Skeletal muscle satellite cell (primary cell): Measurements from ENCODE around the gene MZT2A.
"Not testable (repeated sequence)": the region's sequence is repeated elsewhere in the genome, so short reads cannot be mapped to it uniquely, and the experiment has no call there.

Experiments
- H3K27me3 ChIP-seq: 2 replicates; pipeline ENCODE4 v1.7.0; 2013; ENCODE audit warnings: low read length; ENCODE audit not compliant: control insufficient read depth, insufficient read depth
- H3K36me3 ChIP-seq: 2 replicates; pipeline ENCODE4 v1.7.0; 2013; ENCODE audit warnings: mild to moderate bottlenecking, control low read depth, low read length; ENCODE audit not compliant: insufficient read depth
- H3K4me1 ChIP-seq: 2 replicates; pipeline ENCODE4 v1.7.0; 2013; ENCODE audit warnings: low read length; ENCODE audit not compliant: control insufficient read depth, insufficient read depth
- H3K4me2 ChIP-seq: 2 replicates; pipeline ENCODE4 v1.7.0; 2013; ENCODE audit warnings: mild to moderate bottlenecking, low read length
- H3K4me3 ChIP-seq: 2 replicates; pipeline ENCODE4 v1.7.0; 2013; ENCODE audit warnings: low read length
- H3K9ac ChIP-seq: 2 replicates; pipeline ENCODE4 v1.7.0; 2013; ENCODE audit warnings: mild to moderate bottlenecking, low read depth, low read length, moderate library complexity
- H3K9me3 ChIP-seq: replicated peaks from 2 replicates; pipeline ENCODE4 v1.7.0; 2013; ENCODE audit warnings: mild to moderate bottlenecking, control low read depth, low read length

MZT2A gene

DNA sequence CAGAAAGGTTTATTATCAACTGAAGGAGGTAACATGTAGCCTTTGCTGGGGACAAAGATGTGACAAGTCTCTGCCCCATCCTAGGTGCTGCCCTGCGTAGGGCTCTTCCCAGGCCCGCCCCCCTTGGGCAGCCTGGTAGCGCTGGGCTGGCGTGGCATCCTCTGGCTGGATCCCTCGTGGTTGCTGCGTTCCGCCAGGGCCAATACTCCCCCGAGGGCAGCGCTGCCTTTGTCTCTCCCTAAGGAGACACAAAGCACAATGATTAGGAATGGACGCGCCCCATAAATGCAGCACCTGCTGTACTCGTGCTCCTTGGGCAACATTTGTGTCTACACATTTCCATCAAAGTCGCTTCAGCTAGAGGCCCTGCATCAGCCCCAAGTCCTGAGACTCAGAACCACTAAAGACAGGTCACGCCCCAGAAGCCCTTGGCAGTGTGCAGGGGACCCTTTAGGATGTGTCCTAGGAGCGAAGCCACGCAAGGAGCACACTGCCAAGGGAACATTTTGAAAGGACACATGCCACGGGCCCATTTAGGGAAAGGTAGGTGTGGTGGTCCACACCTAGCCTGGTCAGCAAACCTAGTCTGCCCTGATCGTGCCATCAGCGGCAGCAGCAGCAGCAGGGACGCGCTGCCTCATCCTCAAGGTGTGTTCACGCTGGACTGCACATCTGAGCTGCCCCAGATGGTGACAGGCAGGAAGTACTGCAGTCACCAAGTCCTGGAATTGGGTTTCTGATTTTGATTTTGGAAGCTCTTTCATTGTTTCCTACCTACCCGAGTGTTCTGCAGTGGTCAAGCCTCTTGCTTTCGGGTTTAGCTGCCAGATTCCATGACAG lies 8.0 kb downstream of the MZT2A start:
- H3K27me3 ChIP-seq, H3K4me2 ChIP-seq, H3K36me3 ChIP-seq, H3K4me1 ChIP-seq, H3K9ac ChIP-seq, H3K9me3 ChIP-seq, H3K4me3 ChIP-seq: not testable (repeated sequence)

DNA sequence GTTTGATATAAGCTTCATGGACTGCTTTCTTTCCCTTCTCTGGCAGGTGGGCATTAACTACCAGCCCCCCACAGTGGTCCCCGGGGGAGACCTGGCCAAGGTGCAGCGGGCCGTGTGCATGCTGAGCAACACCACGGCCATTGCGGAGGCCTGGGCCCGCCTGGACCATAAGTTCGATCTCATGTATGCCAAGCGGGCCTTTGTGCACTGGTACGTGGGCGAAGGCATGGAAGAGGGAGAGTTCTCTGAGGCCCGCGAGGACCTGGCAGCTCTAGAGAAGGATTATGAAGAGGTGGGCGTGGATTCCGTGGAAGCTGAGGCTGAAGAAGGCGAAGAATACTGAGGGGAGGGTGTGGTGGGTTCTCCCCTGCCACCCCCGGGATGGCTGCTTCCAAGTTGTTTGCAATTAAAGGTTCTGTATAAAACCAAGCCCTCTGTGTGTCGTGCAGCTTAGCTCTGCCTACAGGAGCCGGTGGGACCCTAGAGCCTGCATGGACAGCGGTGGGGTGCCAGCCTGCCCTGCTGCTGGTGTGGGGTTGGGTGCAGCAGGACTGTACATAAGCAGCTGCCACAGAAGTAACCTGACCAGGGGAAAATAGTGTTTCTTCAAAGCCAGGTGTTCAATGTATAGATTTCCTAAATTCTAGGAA lies 9.6 kb downstream of the MZT2A start:
- not testable (repeated sequence) for H3K9me3 ChIP-seq, H3K27me3 ChIP-seq, H3K9ac ChIP-seq, H3K4me2 ChIP-seq, H3K36me3 ChIP-seq, H3K4me1 ChIP-seq, H3K4me3 ChIP-seq

DNA sequence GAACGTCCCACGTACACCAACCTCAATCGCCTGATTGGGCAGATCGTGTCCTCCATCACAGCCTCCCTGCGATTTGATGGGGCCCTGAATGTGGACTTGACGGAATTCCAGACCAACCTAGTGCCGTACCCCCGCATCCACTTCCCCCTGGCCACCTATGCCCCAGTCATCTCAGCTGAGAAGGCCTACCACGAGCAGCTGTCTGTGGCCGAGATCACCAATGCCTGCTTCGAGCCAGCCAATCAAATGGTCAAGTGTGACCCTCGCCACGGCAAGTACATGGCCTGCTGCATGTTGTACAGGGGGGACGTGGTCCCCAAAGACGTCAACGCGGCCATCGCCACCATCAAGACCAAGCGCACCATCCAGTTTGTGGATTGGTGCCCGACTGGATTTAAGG lies 11.8 kb downstream of the MZT2A start:
- not testable (repeated sequence) for H3K36me3 ChIP-seq, H3K4me2 ChIP-seq

DNA sequence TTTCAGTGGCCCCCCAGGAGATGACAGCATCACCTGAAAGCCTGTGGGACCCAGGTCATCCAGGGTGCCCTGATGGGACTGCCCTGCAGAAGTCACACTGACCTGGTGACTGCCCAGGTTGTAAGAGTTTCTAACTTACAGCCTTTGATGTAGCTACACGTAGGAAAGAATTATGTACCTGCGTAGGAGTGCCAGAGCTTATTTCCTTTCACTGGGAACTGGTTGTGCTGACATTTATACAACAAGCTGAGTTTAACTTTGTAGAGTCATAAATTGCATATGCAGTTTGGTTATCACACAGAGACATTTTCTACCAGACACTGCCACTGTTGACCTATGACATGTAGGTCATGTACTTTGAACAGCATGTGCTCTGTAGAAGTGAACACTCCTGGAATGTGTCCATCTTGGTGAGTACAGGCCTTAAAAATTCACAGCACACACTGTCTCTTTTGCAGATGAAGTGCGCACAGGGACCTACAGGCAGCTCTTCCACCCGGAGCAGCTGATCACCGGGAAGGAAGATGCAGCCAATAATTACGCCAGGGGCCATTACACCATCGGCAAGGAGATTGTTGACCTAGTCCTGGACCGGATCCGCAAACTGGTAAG lies 13.2 kb downstream of the MZT2A start:
- not testable (repeated sequence) for H3K9ac ChIP-seq, H3K4me3 ChIP-seq, H3K4me2 ChIP-seq, H3K4me1 ChIP-seq, H3K9me3 ChIP-seq, H3K27me3 ChIP-seq, H3K36me3 ChIP-seq

More for the DNA sequence above, 11.8 kb downstream of the MZT2A start:
- H3K9ac ChIP-seq, H3K4me3 ChIP-seq, H3K27me3 ChIP-seq, H3K9me3 ChIP-seq, H3K4me1 ChIP-seq: not testable (repeated sequence)

DNA sequence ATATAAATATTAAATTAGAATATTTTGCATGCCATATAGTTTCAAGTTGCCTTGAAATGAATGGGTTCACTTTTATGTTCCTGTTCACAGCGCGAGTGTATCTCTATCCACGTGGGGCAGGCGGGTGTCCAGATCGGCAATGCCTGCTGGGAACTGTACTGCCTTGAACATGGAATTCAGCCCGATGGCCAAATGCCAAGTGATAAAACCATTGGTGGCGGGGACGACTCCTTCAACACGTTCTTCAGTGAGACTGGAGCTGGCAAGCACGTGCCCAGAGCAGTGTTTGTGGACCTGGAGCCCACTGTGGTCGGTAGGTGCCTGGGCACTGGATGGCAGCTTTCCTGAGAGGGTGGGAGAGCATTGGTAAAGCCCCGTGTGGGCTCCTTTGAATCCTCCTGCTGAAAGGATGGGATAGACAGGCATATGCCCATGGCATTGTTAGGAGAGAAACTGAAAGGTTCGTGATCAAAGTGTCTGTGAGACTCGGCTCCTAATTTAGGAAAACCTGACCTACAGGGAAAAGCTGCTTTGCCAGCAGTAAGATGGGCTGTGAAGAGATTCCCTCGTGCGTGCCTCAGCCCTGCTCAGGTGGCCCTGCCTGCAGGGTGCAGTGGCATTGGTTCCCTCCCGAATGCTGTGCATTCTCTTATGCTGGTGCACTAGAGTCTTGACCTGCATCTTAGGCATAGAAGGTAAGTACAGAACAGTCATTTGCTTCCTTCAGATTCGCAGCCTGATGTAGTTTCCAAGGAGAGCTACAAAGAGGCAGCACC lies 13.9 kb downstream of the MZT2A start:
- H3K36me3 ChIP-seq, H3K9ac ChIP-seq, H3K9me3 ChIP-seq, H3K4me2 ChIP-seq, H3K4me1 ChIP-seq, H3K4me3 ChIP-seq, H3K27me3 ChIP-seq: not testable (repeated sequence)

DNA sequence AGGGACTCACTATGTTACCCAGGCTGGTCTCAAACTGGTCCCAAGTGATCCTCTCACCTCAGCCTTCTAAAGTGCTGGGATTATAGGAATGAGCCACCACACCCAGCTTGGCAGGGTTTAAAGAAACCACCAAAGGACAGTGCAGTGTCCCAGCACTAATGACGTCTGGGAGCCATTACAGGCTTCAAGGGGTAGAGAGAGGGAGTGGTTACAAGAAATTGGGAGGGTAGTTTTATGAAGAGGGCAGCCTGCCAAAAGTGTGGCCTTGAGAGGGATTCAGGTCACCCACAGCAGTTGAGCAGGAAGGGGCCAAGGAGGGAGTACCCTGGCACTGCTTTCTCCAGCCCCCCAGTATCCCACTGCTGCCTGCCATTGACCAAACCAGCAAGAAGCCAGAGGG lies 15.0 kb downstream of the MZT2A start:
- H3K9ac ChIP-seq, H3K9me3 ChIP-seq, H3K4me2 ChIP-seq, H3K36me3 ChIP-seq, H3K27me3 ChIP-seq, H3K4me3 ChIP-seq, H3K4me1 ChIP-seq: not testable (repeated sequence)

DNA sequence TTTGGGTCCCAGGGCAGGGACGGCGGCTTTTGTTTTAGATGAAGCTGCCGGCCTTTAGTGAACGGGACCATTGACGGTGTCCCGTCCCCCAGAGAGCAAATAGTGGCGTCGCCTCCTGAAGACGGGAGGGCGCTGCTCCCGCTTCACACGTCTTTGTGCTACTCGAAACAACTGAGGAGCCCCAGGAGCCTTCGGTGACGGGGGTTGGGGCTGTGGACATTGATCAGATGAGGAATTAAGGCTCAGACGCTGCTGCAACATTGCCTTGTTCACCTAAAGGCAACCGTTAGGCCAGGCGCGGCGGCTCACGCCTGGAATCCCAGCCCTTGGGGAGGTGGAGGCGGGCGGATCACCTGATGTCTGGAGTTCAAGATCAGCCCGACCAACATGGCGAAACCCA lies 15.8 kb downstream of the MZT2A start:
- not testable (repeated sequence) for H3K4me2 ChIP-seq, H3K4me3 ChIP-seq, H3K4me1 ChIP-seq, H3K9me3 ChIP-seq, H3K36me3 ChIP-seq, H3K27me3 ChIP-seq, H3K9ac ChIP-seq

DNA sequence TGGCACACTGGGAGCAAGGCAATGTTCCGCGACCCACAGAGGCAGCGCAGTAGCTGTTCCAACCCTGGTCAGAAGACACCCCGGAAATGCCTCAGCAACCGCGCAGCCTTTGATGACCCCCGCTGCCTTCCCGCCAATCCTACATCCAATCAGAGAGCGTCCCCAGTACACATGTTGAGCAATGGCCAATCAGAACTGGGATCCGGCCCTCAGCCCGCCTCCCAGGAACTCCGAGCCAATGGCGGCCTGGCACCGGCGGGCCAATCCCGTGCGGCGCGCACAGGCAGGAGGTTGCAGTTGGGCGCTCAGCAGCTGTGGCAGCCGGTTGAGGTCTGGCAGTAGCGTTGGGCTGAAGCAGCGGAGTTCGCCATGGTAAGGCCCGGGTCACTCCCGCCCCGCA lies 16.4 kb downstream of the MZT2A start, which contains the start of gene TUBA3D:
Gene TUBA3D, plus strand, starts transcription at position 289 of the 400 bp plus-strand sequence. Its CDS starts 81 bp downstream, at position 370.
- no peak within 1 kb of the TSS for H3K9ac ChIP-seq
- no peak within 1 kb of the TSS for H3K4me3 ChIP-seq

DNA sequence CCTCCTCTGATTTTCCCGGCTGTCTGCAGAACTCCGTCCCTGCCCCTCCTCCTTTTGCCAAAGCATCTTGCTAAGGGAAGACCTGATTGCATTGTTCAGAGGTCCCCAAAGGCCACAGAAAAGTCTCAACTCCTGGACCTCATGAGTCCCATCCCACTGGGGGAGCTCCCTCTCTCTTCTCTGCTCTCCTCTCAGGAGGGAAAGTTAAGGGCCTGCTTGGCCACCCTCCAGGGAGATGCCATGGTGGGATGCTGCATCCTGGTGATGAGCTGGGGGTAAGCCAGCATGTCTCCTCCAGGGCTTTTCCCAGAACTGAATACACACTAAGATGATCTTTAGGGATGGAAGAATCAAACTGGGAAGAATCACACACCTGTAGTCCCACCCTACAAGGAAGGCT lies 18.9 kb downstream of the MZT2A start:
- H3K27me3 ChIP-seq, H3K36me3 ChIP-seq, H3K9ac ChIP-seq, H3K9me3 ChIP-seq, H3K4me3 ChIP-seq, H3K4me1 ChIP-seq, H3K4me2 ChIP-seq: not testable (repeated sequence)

More for the DNA sequence above, 16.4 kb downstream of the MZT2A start, which contains the start of gene TUBA3D:
- H3K4me1 ChIP-seq, result no peaks in the 10 kb centered on the region
- H3K36me3 ChIP-seq, result no peaks in the 10 kb centered on the region
- H3K27me3 ChIP-seq, result no peaks in the 10 kb centered on the region
- H3K9me3 ChIP-seq, result no peaks in the 10 kb centered on the region
- H3K4me2 ChIP-seq, result no peak within 1 kb of the TSS

DNA sequence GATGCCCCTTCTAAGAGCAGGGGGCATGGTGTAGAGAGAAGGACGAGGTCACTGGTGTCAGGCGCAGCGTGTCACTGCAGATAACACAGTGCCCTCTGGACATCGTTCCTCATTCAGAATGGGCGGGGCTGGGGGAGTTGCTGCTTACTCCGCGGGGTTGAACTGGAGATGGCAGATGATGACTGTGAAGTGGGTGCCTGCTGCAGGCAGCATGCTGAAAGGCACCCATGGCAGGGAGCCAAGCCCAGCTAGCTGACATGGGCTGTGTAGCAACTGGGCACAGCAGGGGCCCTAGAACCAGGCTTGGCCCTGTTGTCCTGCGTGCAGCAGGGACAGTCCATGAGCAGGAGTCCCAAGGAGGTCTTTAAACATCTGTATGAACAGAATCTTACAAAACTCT lies 20.6 kb downstream of the MZT2A start:
- not testable (repeated sequence) for H3K4me1 ChIP-seq, H3K4me3 ChIP-seq, H3K9ac ChIP-seq, H3K4me2 ChIP-seq, H3K27me3 ChIP-seq, H3K9me3 ChIP-seq, H3K36me3 ChIP-seq

DNA sequence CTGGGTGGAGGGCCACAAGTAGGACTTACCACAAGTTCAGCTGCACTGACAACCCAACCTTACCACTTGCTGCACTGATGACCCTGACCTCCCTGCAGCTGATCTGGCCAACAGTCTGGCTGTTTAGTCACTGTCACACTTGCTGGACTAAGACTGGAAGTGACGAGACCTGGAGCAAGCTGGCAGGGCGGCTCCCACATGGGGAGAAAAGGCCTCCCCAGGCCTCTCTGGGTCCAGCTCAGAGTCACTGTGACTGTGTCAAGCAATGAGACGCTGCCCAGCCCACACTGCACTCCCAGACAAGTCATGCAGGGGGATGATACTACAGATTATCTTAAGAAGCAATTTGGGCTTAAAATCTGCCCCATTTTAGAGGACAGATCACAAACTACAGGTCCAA lies 21.3 kb downstream of the MZT2A start:
- H3K36me3 ChIP-seq, H3K4me2 ChIP-seq, H3K9me3 ChIP-seq, H3K4me3 ChIP-seq, H3K9ac ChIP-seq, H3K27me3 ChIP-seq, H3K4me1 ChIP-seq: not testable (repeated sequence)
